Measurements from ENCODE around the gene PPP2R5A.
"Not testable (repeated sequence)": the region's sequence is repeated elsewhere in the genome, so short reads cannot be mapped to it uniquely, and the experiment has no call there.

PPP2R5A gene

DNA sequence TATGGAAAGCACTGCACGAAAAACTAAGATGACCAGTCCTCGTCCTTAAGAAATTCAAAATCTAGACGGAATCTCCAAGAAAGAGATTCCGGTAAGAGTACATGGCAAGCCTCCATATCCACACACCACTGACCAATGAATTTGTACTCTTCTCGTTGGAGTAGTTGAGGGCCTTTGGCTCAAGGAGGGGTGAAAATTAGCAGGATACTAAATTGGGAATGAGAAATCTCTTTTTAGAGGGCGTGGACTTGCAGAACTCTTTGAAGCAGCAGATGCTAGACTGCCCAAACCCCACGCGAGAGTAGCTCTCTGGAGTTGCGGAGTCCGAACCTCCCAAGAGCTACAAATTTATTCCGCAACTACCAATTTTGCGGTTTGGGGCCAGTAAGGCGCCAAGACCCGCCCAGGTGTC lies 872 bp upstream of the PPP2R5A start:
- no CpG with 5 or more reads among the region's 14 CpGs for WGBS (ENCODE audit: extremely low coverage, insufficient coverage, low lambda C conversion rate)
- DNase-seq, result no peak
- no peak overlapping the region for H4K5ac ChIP-seq (ENCODE audit: low read length)
- H2BK15ac ChIP-seq (replicated peaks; ENCODE audit: low read depth), result no peak overlapping the region
- H3K4ac ChIP-seq (ENCODE audit: low read depth, low read length), result no peak overlapping the region
- peak overlapping the region; percentile 46 for H3K4me3 ChIP-seq (ENCODE audit: low read length)
- no peak overlapping the region for H4K8ac ChIP-seq (ENCODE audit: low read depth, low read length)
- no peak overlapping the region for H3K27ac ChIP-seq (ENCODE audit: low read depth, low read length)
- peaks cover 7% of the 10 kb centered on the region for H3K79me2 ChIP-seq (ENCODE audit: control insufficient read depth, insufficient read depth, low read length)
- H2AK5ac ChIP-seq (ENCODE audit: low read length), result no peak overlapping the region
- H3K9ac ChIP-seq (ENCODE audit: low read length), result peak overlapping the region; percentile 61
- peak overlapping the region; percentile 66 for H3K4me2 ChIP-seq (ENCODE audit: low read length)
- H3K23ac ChIP-seq (ENCODE audit: low read length), result no peak overlapping the region
- H3K56ac ChIP-seq (ENCODE audit: low read length), result peak overlapping the region; percentile 81
- H2BK5ac ChIP-seq (ENCODE audit: low read length), result no peak overlapping the region
- H3K79me1 ChIP-seq (ENCODE audit: low read length), result peaks cover 3% of the 10 kb centered on the region
- no peak overlapping the region for H2BK120ac ChIP-seq (ENCODE audit: low read depth, low read length)
- H3K18ac ChIP-seq (ENCODE audit: low read length), result no peak overlapping the region
- no peaks in the 10 kb centered on the region for H3K36me3 ChIP-seq (ENCODE audit: control insufficient read depth, insufficient read depth, low read length)
- H3K4me1 ChIP-seq (ENCODE audit: control insufficient read depth, low read depth, low read length), result peaks cover 2% of the 10 kb centered on the region
- no peaks in the 10 kb centered on the region for H3K27me3 ChIP-seq (ENCODE audit: insufficient read depth, low read length, poor library complexity)

GRCh38 chr1:212285685-212286555 lies 710 bp downstream of the PPP2R5A start:
- no peaks in the 10 kb centered on the region for H3K36me3 ChIP-seq (ENCODE audit: control insufficient read depth, insufficient read depth, low read length)
- H2AK5ac ChIP-seq (ENCODE audit: low read length), result no peak overlapping the region
- peak overlapping the region; percentile 69 for H2BK5ac ChIP-seq (ENCODE audit: low read length)
- peak overlapping the region; percentile 91 for H3K9ac ChIP-seq (ENCODE audit: low read length)
- no CpG with 5 or more reads among the region's 85 CpGs for WGBS (ENCODE audit: extremely low coverage, insufficient coverage, low lambda C conversion rate)
- no peak overlapping the region for H4K8ac ChIP-seq (ENCODE audit: low read depth, low read length)
- H3K56ac ChIP-seq (ENCODE audit: low read length), result peak overlapping the region; percentile 93
- peak overlapping the region; percentile 20 for H3K23ac ChIP-seq (ENCODE audit: low read length)
- H3K79me1 ChIP-seq (ENCODE audit: low read length), result peaks cover 5% of the 10 kb centered on the region
- no peaks in the 10 kb centered on the region for H3K27me3 ChIP-seq (ENCODE audit: insufficient read depth, low read length, poor library complexity)
- H3K79me2 ChIP-seq (ENCODE audit: control insufficient read depth, insufficient read depth, low read length), result peaks cover 9% of the 10 kb centered on the region
- peak overlapping the region; percentile 88 for H3K4me3 ChIP-seq (ENCODE audit: low read length)
- no peak overlapping the region for H2BK15ac ChIP-seq (replicated peaks; ENCODE audit: low read depth)
- peak overlapping the region; percentile 92 for H3K4me2 ChIP-seq (ENCODE audit: low read length)
- H3K4ac ChIP-seq (ENCODE audit: low read depth, low read length), result peak overlapping the region; percentile 66
- peaks cover 4% of the 10 kb centered on the region for H3K4me1 ChIP-seq (ENCODE audit: control insufficient read depth, low read depth, low read length)
- no peak overlapping the region for H2BK120ac ChIP-seq (ENCODE audit: low read depth, low read length)
- peak overlapping the region; percentile 86 for H3K27ac ChIP-seq (ENCODE audit: low read depth, low read length)
- H3K18ac ChIP-seq (ENCODE audit: low read length), result peak overlapping the region; percentile 94
- H4K5ac ChIP-seq (ENCODE audit: low read length), result no peak overlapping the region
- DNase-seq, result peak; percentile 82

DNA sequence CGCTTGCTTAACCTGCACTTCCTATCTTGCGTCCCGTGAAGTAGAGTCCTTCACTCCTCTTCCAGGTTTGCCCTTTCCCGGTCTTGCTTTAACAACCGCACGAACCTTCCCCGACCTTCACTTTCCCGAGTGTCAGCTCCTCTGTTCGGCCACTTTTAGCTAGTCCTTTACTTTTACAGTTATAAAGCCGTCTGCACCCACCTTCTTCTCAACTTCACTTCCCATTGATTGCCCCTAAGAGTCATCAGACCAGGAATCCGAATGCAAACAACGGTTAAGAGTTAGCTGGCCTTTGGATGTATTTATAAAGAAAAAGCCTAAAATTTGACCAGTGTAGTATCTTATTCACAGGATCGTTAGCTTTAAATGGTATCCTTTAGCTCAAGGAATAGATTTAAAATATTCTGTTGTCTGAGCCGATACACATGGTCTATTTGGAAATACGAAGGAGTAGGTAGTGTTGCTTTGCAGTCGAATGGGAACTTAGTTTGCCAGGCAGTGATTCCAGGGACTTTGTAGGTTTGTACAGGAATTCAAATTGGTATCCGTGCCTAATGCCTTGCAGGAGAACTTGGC lies 1.4 kb downstream of the PPP2R5A start:
- Histone ChIP-seq H4K5ac (ENCODE audit: low read length) (no peak overlapping the region), H3K23ac (ENCODE audit: low read length) (no peak overlapping the region), H3K4me3 (ENCODE audit: low read length) (peak overlapping the region; percentile 88), H4K8ac (ENCODE audit: low read depth, low read length) (no peak overlapping the region), H3K4me2 (ENCODE audit: low read length) (peak overlapping the region; percentile 92), H3K56ac (ENCODE audit: low read length) (peak overlapping the region; percentile 93), H3K9ac (ENCODE audit: low read length) (peak overlapping the region; percentile 91), H3K18ac (ENCODE audit: low read length) (peak overlapping the region; percentile 22), H3K79me1 (ENCODE audit: low read length) (peaks cover 5% of the 10 kb centered on the region), H2BK120ac (ENCODE audit: low read depth, low read length) (no peak overlapping the region), H2BK5ac (ENCODE audit: low read length) (no peak overlapping the region), H3K4ac (ENCODE audit: low read depth, low read length) (no peak overlapping the region), H3K27me3 (ENCODE audit: insufficient read depth, low read length, poor library complexity) (no peaks in the 10 kb centered on the region), H2BK15ac (replicated peaks; ENCODE audit: low read depth) (no peak overlapping the region), H2AK5ac (ENCODE audit: low read length) (no peak overlapping the region), H3K36me3 (ENCODE audit: control insufficient read depth, insufficient read depth, low read length) (no peaks in the 10 kb centered on the region), H3K4me1 (ENCODE audit: control insufficient read depth, low read depth, low read length) (peaks cover 4% of the 10 kb centered on the region), H3K27ac (ENCODE audit: low read depth, low read length) (peak overlapping the region; percentile 56), H3K79me2 (ENCODE audit: control insufficient read depth, insufficient read depth, low read length) (peaks cover 11% of the 10 kb centered on the region)
- DNase-seq, result no peak
- no CpG with 5 or more reads among the region's 17 CpGs for WGBS (ENCODE audit: extremely low coverage, insufficient coverage, low lambda C conversion rate)

DNA sequence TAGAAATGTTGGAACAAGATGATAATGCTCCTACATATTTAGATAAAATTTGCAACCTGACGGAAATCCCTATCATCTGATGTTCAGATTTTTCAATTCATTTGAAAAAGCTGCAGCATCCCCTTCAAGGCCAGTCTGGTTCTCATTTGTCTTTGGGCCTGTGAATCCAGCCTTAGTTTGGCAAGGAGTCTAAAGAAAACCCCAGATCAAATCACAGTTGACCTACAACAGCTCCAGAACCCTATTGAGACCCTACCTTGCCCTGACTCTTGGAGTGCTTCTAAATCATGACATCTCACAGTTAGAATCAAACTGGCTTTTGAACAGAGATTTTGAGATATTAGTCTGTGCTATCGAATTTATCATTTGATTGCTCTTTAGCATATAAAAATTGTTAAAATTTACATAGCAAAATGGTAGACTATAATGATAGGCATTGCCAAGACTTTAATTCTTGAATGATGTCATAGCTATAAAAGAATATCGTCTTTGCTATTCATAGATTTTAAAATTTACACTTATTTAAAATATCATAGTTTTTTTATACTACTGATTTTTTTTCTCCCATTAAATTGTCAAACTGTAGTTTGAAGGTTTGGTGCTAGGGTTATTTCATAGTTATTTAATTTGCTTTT lies 2.2 kb downstream of the PPP2R5A start:
- H2AK5ac ChIP-seq (ENCODE audit: low read length), result no peak overlapping the region
- peak overlapping the region; percentile 71 for H3K56ac ChIP-seq (ENCODE audit: low read length)
- no peak overlapping the region for H3K18ac ChIP-seq (ENCODE audit: low read length)
- peak overlapping the region; percentile 58 for H3K4me2 ChIP-seq (ENCODE audit: low read length)
- H3K36me3 ChIP-seq (ENCODE audit: control insufficient read depth, insufficient read depth, low read length), result no peaks in the 10 kb centered on the region
- H2BK15ac ChIP-seq (replicated peaks; ENCODE audit: low read depth), result no peak overlapping the region
- no peak for DNase-seq
- H4K8ac ChIP-seq (ENCODE audit: low read depth, low read length), result no peak overlapping the region
- no peak overlapping the region for H4K5ac ChIP-seq (ENCODE audit: low read length)
- H3K4me1 ChIP-seq (ENCODE audit: control insufficient read depth, low read depth, low read length), result peaks cover 4% of the 10 kb centered on the region
- no peak overlapping the region for H3K23ac ChIP-seq (ENCODE audit: low read length)
- H3K9ac ChIP-seq (ENCODE audit: low read length), result peak overlapping the region; percentile 61
- WGBS (ENCODE audit: extremely low coverage, insufficient coverage, low lambda C conversion rate), result no CpG with 5 or more reads among the region's 3 CpGs
- peaks cover 15% of the 10 kb centered on the region for H3K79me2 ChIP-seq (ENCODE audit: control insufficient read depth, insufficient read depth, low read length)
- no peak overlapping the region for H3K4ac ChIP-seq (ENCODE audit: low read depth, low read length)
- no peak overlapping the region for H2BK5ac ChIP-seq (ENCODE audit: low read length)
- H3K4me3 ChIP-seq (ENCODE audit: low read length), result no peak overlapping the region
- H3K27ac ChIP-seq (ENCODE audit: low read depth, low read length), result no peak overlapping the region
- H3K79me1 ChIP-seq (ENCODE audit: low read length), result peaks cover 5% of the 10 kb centered on the region
- no peaks in the 10 kb centered on the region for H3K27me3 ChIP-seq (ENCODE audit: insufficient read depth, low read length, poor library complexity)
- H2BK120ac ChIP-seq (ENCODE audit: low read depth, low read length), result no peak overlapping the region

- WGBS (ENCODE audit: extremely low coverage, insufficient coverage, low lambda C conversion rate), result no CpG with 5 or more reads among the region's 9 CpGs
- not testable (repeated sequence) for H3K18ac ChIP-seq (ENCODE audit: low read length); DNase-seq; H3K27ac ChIP-seq (ENCODE audit: low read depth, low read length); H2BK5ac ChIP-seq (ENCODE audit: low read length); H3K27me3 ChIP-seq (ENCODE audit: insufficient read depth, low read length, poor library complexity); H3K36me3 ChIP-seq (ENCODE audit: control insufficient read depth, insufficient read depth, low read length); H3K4me3 ChIP-seq (ENCODE audit: low read length); H3K4ac ChIP-seq (ENCODE audit: low read depth, low read length); H3K79me1 ChIP-seq (ENCODE audit: low read length); H2AK5ac ChIP-seq (ENCODE audit: low read length); H2BK120ac ChIP-seq (ENCODE audit: low read depth, low read length); H4K8ac ChIP-seq (ENCODE audit: low read depth, low read length); H4K5ac ChIP-seq (ENCODE audit: low read length); H3K56ac ChIP-seq (ENCODE audit: low read length); H3K4me1 ChIP-seq (ENCODE audit: control insufficient read depth, low read depth, low read length); H3K9ac ChIP-seq (ENCODE audit: low read length); H3K4me2 ChIP-seq (ENCODE audit: low read length); H3K23ac ChIP-seq (ENCODE audit: low read length); H2BK15ac ChIP-seq (replicated peaks; ENCODE audit: low read depth)
- peaks cover 19% of the 10 kb centered on the region for H3K79me2 ChIP-seq (ENCODE audit: control insufficient read depth, insufficient read depth, low read length)
Measured at GRCh38 chr1:212287995-212288394, 2.8 kb downstream of the PPP2R5A start.

All from mesendoderm (in vitro differentiated cells).